Activated CD8-positive, alpha-beta T cell treated with anti-CD3 and anti-CD28 coated beads, Interleukin-2, amount 10 ng/mL, durations not matched to agents 7 days and 5 days (primary cell): ENCODE results near the gene ZNF35. TPM values are rescaled to one million over a fixed set of nuclear protein-coding genes. Genes with fewer than 3 reads are reported as not detected.

ENCODE experiments used
- ATAC-seq: fragments of 150-1000 bp; cut with Tn5 transposase; one replicate; pipeline ENCODE4 v1.10.0; 2021; ENCODE audit warnings: moderate library complexity
- CTCF ChIA-PET: fragments of 350-600 bp; sonication (Branson Sonifier 250); formaldehyde crosslinking; loops from one replicate; lab custom pipeline; 2021; ENCODE audit warnings: antibody characterized with exemption; lab: Charles Lee
- POLR2A ChIA-PET: fragments of 350-600 bp; sonication (Branson Sonifier 250); formaldehyde crosslinking; loops from one replicate; lab custom pipeline; 2021; ENCODE audit warnings: antibody characterized with exemption; lab: Charles Lee
- DNase-seq: peaks from one replicate; pipeline ENCODE4 v3.0.0-alpha.2; 2020
- H3K27ac Mint-ChIP-seq: one replicate; pipeline ENCODE4 v1.8.0; 2021; ENCODE audit warnings: mild to moderate bottlenecking, mixed read lengths
- H3K27me3 Mint-ChIP-seq: one replicate; pipeline ENCODE4 v1.8.0; 2021; ENCODE audit warnings: low read depth, mixed read lengths
- H3K36me3 Mint-ChIP-seq: one replicate; pipeline ENCODE4 v1.8.0; 2021; ENCODE audit warnings: low read depth, mixed read lengths
- H3K4me1 Mint-ChIP-seq: one replicate; pipeline ENCODE4 v1.8.0; 2021; ENCODE audit warnings: low read depth, mixed read lengths
- H3K4me3 Mint-ChIP-seq: one replicate; pipeline ENCODE4 v1.8.0; 2021; ENCODE audit warnings: mild to moderate bottlenecking, mixed read lengths
- H3K9me3 Mint-ChIP-seq: one replicate; pipeline ENCODE4 v1.8.0; 2022; ENCODE audit warnings: mixed read lengths; ENCODE audit not compliant: insufficient read depth
- total RNA-seq, 2 experiments: library from RNA; stranded (reverse); gene quantifications; one replicate each; pipeline ENCODE4 v1.2.3, GENCODE V29; 2021

The ZNF35 gene
- total RNA-seq, 2 experiments from 2014 or later: 3.7 to 7.6 TPM

DNA sequence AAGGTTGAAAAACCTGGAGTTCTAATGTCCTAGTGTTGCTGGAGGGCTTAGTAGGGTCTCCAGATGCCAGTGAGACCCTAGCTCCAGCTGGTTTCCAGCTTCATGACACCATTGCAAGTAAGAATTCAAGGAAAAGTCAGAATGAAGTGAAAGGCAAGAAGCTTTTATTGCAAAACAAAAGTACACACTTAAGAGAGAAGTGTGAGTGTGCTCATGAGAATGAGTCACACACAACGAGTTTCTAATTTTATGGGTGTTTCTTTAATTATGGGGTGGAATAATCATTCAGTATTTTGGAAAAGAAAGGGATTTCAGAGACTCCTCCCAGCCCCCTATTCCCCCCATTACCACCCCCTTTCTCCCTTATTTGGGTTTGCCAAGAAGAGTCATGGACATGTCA is 39.4 kb downstream of the ZNF35 start:
- ATAC-seq: no peak
- Mint-ChIP-seq H3K36me3 (peaks cover 33% of the 10 kb centered on the region), H3K4me3 (no peak overlapping the region), H3K4me1 (peaks cover 11% of the 10 kb centered on the region), H3K27ac (no peak overlapping the region), H3K9me3 (peaks cover 31% of the 10 kb centered on the region), H3K27me3 (peaks cover 22% of the 10 kb centered on the region)
- DNase-seq: no peak
- ChIA-PET CTCF (no interaction called here), POLR2A (no interaction called here)

Other genes starting within 250 kb of the ZNF35 start
- gene ZNF445, start 171.1 kb upstream of the ZNF35 start, total RNA-seq: 10 to 100 TPM; 25.6 to 26.7 TPM
- gene ZKSCAN7, start 93.5 kb upstream of the ZNF35 start, total RNA-seq: 1 to 10 TPM; 2.4 to 2.9 TPM
- gene ZNF660, start 63.8 kb upstream of the ZNF35 start, total RNA-seq: under 1 TPM; 0.55 to 0.83 TPM
- 10 to 100 TPM; 14.9 to 15.6 TPM for gene ZNF197, start 23.7 kb upstream of the ZNF35 start, total RNA-seq
- 1 to 10 TPM; 2.4 to 4.0 TPM for gene ZNF502, start 63.9 kb downstream of the ZNF35 start, total RNA-seq
- 1 to 10 TPM; 2.9 to 3.6 TPM for gene ZNF501, start 80.9 kb downstream of the ZNF35 start, total RNA-seq
- 10 to 100 TPM; 38.7 to 39.8 TPM for gene KIAA1143, start 112.9 kb downstream of the ZNF35 start, total RNA-seq
- gene KIF15, start 113.1 kb downstream of the ZNF35 start, total RNA-seq: 10 to 100 TPM; 62.2 to 66.4 TPM
- 1 to 10 TPM; 8.4 TPM for gene TMEM42, start 213.2 kb downstream of the ZNF35 start, total RNA-seq
- not detected for gene TGM4, start 225.9 kb downstream of the ZNF35 start, total RNA-seq